Glomerular visceral epithelial cell (primary cell): Measurements from ENCODE around the gene EIF2B5.

ENCODE experiments used
- DNase-seq: peaks from one replicate; pipeline ENCODE4 v3.0.0-alpha.2; 2016; ENCODE audit errors: extremely low spot score

EIF2B5 gene

GRCh38 chr3:184173374-184173722 lies 38.2 kb downstream of the EIF2B5 start:
- no peak for DNase-seq

GRCh38 chr3:184174284-184174645 lies 39.1 kb downstream of the EIF2B5 start:
- DNase-seq, result no peak

GRCh38 chr3:184174646-184175492 lies 39.7 kb downstream of the EIF2B5 start, which contains the start of gene AP2M1:
Gene AP2M1, plus strand, starts transcription at chr3:184174855. Its CDS starts 2,139 bp downstream, at chr3:184176994.
- DNase-seq, result peak; percentile 99

GRCh38 chr3:184175506-184175905 lies 40.3 kb downstream of the EIF2B5 start:
- no peak for DNase-seq

- DNase-seq, result no peak
Measured at GRCh38 chr3:184175981-184176376, 40.8 kb downstream of the EIF2B5 start.

- peak; percentile 94 for DNase-seq
Measured at GRCh38 chr3:184176377-184177330, 41.5 kb downstream of the EIF2B5 start.

- DNase-seq, result peak; percentile 34
Measured at GRCh38 chr3:184177331-184177731, 42.2 kb downstream of the EIF2B5 start.

GRCh38 chr3:184177767-184178306 lies 42.7 kb downstream of the EIF2B5 start:
- DNase-seq, result no peak

- no peak for DNase-seq
Measured at GRCh38 chr3:184178521-184179138, 43.5 kb downstream of the EIF2B5 start.

GRCh38 chr3:184180165-184180564 lies 45.0 kb downstream of the EIF2B5 start:
- DNase-seq, result no peak

GRCh38 chr3:184181596-184181995 lies 46.4 kb downstream of the EIF2B5 start:
- DNase-seq, result no peak

- no peak for DNase-seq
Measured at GRCh38 chr3:184183679-184184078, 48.5 kb downstream of the EIF2B5 start.

- no peak for DNase-seq
Measured at GRCh38 chr3:184184546-184185230, 49.5 kb downstream of the EIF2B5 start.

GRCh38 chr3:184185461-184186183 lies 50.5 kb downstream of the EIF2B5 start:
- DNase-seq, result peak; percentile 99

- peak; percentile 25 for DNase-seq
Measured at GRCh38 chr3:184186184-184186901, 51.2 kb downstream of the EIF2B5 start, which contains the start of gene ABCF3. Gene ABCF3, plus strand, starts transcription at chr3:184186199. Its CDS starts 9 bp downstream, at chr3:184186208.

- DNase-seq, result no peak
Measured at GRCh38 chr3:184186902-184187207, 51.7 kb downstream of the EIF2B5 start.

- DNase-seq, result no peak
Measured at GRCh38 chr3:184188080-184188479, 52.9 kb downstream of the EIF2B5 start.

GRCh38 chr3:184189421-184189820 lies 54.3 kb downstream of the EIF2B5 start:
- no peak for DNase-seq

GRCh38 chr3:184192889-184193288 lies 57.7 kb downstream of the EIF2B5 start:
- DNase-seq, result no peak

- DNase-seq, result no peak
Measured at GRCh38 chr3:184193991-184194539, 58.9 kb downstream of the EIF2B5 start.
